Middle frontal gyrus (tissue), 1 donor: Measurements from ENCODE around the gene EOLA1.
"Not testable (repeated sequence)": the region's sequence is repeated elsewhere in the genome, so short reads cannot be mapped to it uniquely, and the experiment has no call there.

Source experiments
- DNase-seq: peaks from one replicate; pipeline ENCODE4 v3.0.0-alpha.2; 2015; ENCODE audit warnings: low spot score; ENCODE audit errors: extremely low spot score

EOLA1 gene

GRCh38 chrX:149541521-149542047, 772 bp downstream of the EOLA1 start:
- no peak for DNase-seq

- DNase-seq: not testable (repeated sequence)
Observed at GRCh38 chrX:149545545-149546543, 5.0 kb downstream of the EOLA1 start.

GRCh38 chrX:149546962-149547361, 6.2 kb downstream of the EOLA1 start:
- DNase-seq: not testable (repeated sequence)

- not testable (repeated sequence) for DNase-seq
Observed at GRCh38 chrX:149547782-149548181, 7.0 kb downstream of the EOLA1 start.

- not testable (repeated sequence) for DNase-seq
Observed at GRCh38 chrX:149549701-149550100, 8.9 kb downstream of the EOLA1 start, which contains the start of gene HSFX3. Gene HSFX3, minus strand, starts transcription at chrX:149549924. Its CDS starts 72 bp downstream, at chrX:149549852.

- DNase-seq: not testable (repeated sequence)
Observed at GRCh38 chrX:149550454-149550853, 9.6 kb downstream of the EOLA1 start.

GRCh38 chrX:149551245-149551938, 10.6 kb downstream of the EOLA1 start:
- not testable (repeated sequence) for DNase-seq

GRCh38 chrX:149551939-149552248, 11.1 kb downstream of the EOLA1 start:
- not testable (repeated sequence) for DNase-seq

- DNase-seq: not testable (repeated sequence)
Observed at GRCh38 chrX:149555251-149555650, 14.4 kb downstream of the EOLA1 start.

GRCh38 chrX:149563359-149563758, 22.5 kb downstream of the EOLA1 start:
- no peak for DNase-seq

GRCh38 chrX:149567621-149568417, 27.0 kb downstream of the EOLA1 start:
- no peak for DNase-seq

GRCh38 chrX:149568701-149569296, 28.0 kb downstream of the EOLA1 start:
- no peak for DNase-seq

- no peak for DNase-seq
Observed at GRCh38 chrX:149569770-149570169, 29.0 kb downstream of the EOLA1 start.

GRCh38 chrX:149570668-149571067, 29.9 kb downstream of the EOLA1 start:
- DNase-seq: no peak

GRCh38 chrX:149571770-149572169, 31.0 kb downstream of the EOLA1 start:
- no peak for DNase-seq

- DNase-seq: no peak
Observed at GRCh38 chrX:149572743-149573142, 31.9 kb downstream of the EOLA1 start.

- DNase-seq: not testable (repeated sequence)
Observed at GRCh38 chrX:149573456-149573855, 32.6 kb downstream of the EOLA1 start.

- DNase-seq: not testable (repeated sequence)
Observed at GRCh38 chrX:149585631-149586030, 44.8 kb downstream of the EOLA1 start.

GRCh38 chrX:149587359-149587758, 46.5 kb downstream of the EOLA1 start, which contains the start of gene MAGEA9B:
Gene MAGEA9B, minus strand, starts transcription at chrX:149587459. Its CDS starts 4,280 bp downstream, at chrX:149583179.
- not testable (repeated sequence) for DNase-seq

GRCh38 chrX:149590993-149591392, 50.2 kb downstream of the EOLA1 start:
- not testable (repeated sequence) for DNase-seq
